Measurements from ENCODE around the gene CD8B. TPM values are rescaled to one million over a fixed set of nuclear protein-coding genes. Genes with fewer than 3 reads are reported as not detected.

Gene CD8B
- total RNA-seq, 1 donor from 2014 or later: not detected

DNA sequence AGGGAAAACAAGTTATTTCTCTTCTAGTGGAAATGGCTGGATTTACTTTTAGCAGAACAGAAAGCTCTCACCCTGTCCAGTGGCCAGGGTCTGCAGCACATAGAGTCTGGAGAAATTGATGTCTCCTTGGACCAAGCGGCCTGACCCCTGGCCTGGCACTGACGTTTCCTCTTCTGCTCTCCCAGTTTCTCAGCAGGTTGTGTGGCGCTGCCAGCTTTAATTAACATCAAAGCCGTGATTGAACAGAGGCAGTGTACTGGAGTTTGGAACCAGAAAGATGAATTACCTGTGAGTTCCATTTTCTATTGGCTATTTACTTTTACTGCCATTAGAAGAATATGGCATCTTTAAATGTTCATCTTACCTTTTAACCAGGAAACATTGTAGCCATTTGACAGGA lies 91.8 kb downstream of the CD8B start:
- no peaks in the 10 kb centered on the region for H3K9me3 Mint-ChIP-seq (ENCODE audit: low read depth)
- H3K4me3 Mint-ChIP-seq (ENCODE audit: unreplicated experiment): no peak overlapping the region
- no peak overlapping the region for H3K27ac Mint-ChIP-seq (ENCODE audit: unreplicated experiment)
- H3K4me1 Mint-ChIP-seq (ENCODE audit: low read depth): peaks cover 1% of the 10 kb centered on the region
- DNase-seq (ENCODE audit: low spot score): no peak
- H3K36me3 Mint-ChIP-seq (ENCODE audit: low read depth): peaks cover 25% of the 10 kb centered on the region
- H3K27me3 Mint-ChIP-seq (ENCODE audit: low read depth): no peaks in the 10 kb centered on the region
- TF ChIP-seq, protein P1, sequence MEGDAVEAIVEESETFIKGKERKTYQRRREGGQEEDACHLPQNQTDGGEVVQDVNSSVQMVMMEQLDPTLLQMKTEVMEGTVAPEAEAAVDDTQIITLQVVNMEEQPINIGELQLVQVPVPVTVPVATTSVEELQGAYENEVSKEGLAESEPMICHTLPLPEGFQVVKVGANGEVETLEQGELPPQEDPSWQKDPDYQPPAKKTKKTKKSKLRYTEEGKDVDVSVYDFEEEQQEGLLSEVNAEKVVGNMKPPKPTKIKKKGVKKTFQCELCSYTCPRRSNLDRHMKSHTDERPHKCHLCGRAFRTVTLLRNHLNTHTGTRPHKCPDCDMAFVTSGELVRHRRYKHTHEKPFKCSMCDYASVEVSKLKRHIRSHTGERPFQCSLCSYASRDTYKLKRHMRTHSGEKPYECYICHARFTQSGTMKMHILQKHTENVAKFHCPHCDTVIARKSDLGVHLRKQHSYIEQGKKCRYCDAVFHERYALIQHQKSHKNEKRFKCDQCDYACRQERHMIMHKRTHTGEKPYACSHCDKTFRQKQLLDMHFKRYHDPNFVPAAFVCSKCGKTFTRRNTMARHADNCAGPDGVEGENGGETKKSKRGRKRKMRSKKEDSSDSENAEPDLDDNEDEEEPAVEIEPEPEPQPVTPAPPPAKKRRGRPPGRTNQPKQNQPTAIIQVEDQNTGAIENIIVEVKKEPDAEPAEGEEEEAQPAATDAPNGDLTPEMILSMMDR (IDR thresholded peaks at IDR 0.05): no peak

- Mint-ChIP-seq H3K27ac (ENCODE audit: unreplicated experiment) (no peak overlapping the region), H3K27me3 (ENCODE audit: low read depth) (no peaks in the 10 kb centered on the region), H3K4me1 (ENCODE audit: low read depth) (peaks cover 5% of the 10 kb centered on the region), H3K9me3 (ENCODE audit: low read depth) (no peaks in the 10 kb centered on the region), H3K36me3 (ENCODE audit: low read depth) (peaks cover 19% of the 10 kb centered on the region), H3K4me3 (ENCODE audit: unreplicated experiment) (no peak overlapping the region)
- no peak for DNase-seq (ENCODE audit: low spot score)
- TF ChIP-seq, protein P1 (IDR thresholded peaks at IDR 0.05): no peak
Observed at GRCh38 chr2:86768189-86768949, 93.3 kb downstream of the CD8B start.

Other genes with a start within 250 kb of the CD8B start
- gene RNF103, start 238.0 kb downstream of the CD8B start, total RNA-seq: 28.5 to 32.4 TPM (median 32.3 TPM) in 3 replicates
- gene RMND5A, start 141.6 kb downstream of the CD8B start, total RNA-seq: 23.1 to 27.6 TPM (median 24.0 TPM) in 3 replicates
- not detected in 3 replicates for gene CD8A, start 71.0 kb downstream of the CD8B start, total RNA-seq
- gene RGPD1, start 80.2 kb upstream of the CD8B start, total RNA-seq: 1.1 to 3.2 TPM (median 2.1 TPM) in 3 replicates
- gene PLGLB1, start 160.0 kb upstream of the CD8B start, total RNA-seq: 1.1 to 1.8 TPM (median 1.4 TPM) in 3 replicates